Neuronal stem cell (in vitro differentiated cells): Measurements from ENCODE around the gene TSHZ2.

Experiments used
- DNase-seq: peaks from one replicate; pipeline ENCODE4 v3.0.0-alpha.2; 2013; ENCODE audit warnings: low spot score
- H2AFZ ChIP-seq: one replicate; pipeline ENCODE4 v1.6.1; 2013; ENCODE audit warnings: mild to moderate bottlenecking, low read length, inconsistent platforms
- H2AK5ac ChIP-seq: 2 replicates; pipeline ENCODE4 v1.6.1; 2013; ENCODE audit warnings: low read depth, mild to moderate bottlenecking, inconsistent platforms, low read length, moderate library complexity, mixed read lengths
- H2BK120ac ChIP-seq: 2 replicates; pipeline ENCODE4 v1.6.1; 2013; ENCODE audit warnings: low read depth, mild to moderate bottlenecking, inconsistent platforms, low read length, moderate library complexity, mixed read lengths
- H2BK12ac ChIP-seq: one replicate; pipeline ENCODE4 v1.6.1; 2013; ENCODE audit warnings: low read length, inconsistent platforms
- H2BK15ac ChIP-seq: 2 replicates; pipeline ENCODE4 v1.6.1; 2013; ENCODE audit warnings: mild to moderate bottlenecking, low read length, inconsistent platforms, mixed read lengths
- H2BK5ac ChIP-seq: one replicate; pipeline ENCODE4 v1.6.1; 2013; ENCODE audit warnings: inconsistent platforms, mild to moderate bottlenecking, low read length, moderate library complexity
- H3K14ac ChIP-seq: one replicate; pipeline ENCODE4 v1.6.1; 2013; ENCODE audit warnings: low read length, inconsistent platforms
- H3K18ac ChIP-seq: 2 replicates; pipeline ENCODE4 v1.6.1; 2013; ENCODE audit warnings: low read length, inconsistent platforms
- H3K23ac ChIP-seq: 2 replicates; pipeline ENCODE4 v1.6.1; 2013; ENCODE audit warnings: low read depth, mild to moderate bottlenecking, mixed read lengths, low read length, inconsistent platforms; ENCODE audit not compliant: poor library complexity
- H3K27ac ChIP-seq: replicated peaks from 3 replicates; pipeline ENCODE4 v1.5.1; 2013; ENCODE audit warnings: low read length, inconsistent platforms
- H3K27me3 ChIP-seq, 3 experiments: 2 replicates each; pipeline ENCODE4 v1.6.1; 2013; ENCODE audit warnings: low read length in 3 of 3, mild to moderate bottlenecking in 2 of 3, inconsistent platforms in 1 of 3, low read depth in 1 of 3, mixed read lengths in 1 of 3, moderate library complexity in 1 of 3; ENCODE audit not compliant: control insufficient read depth in 3 of 3, insufficient read depth in 3 of 3
- H3K36me3 ChIP-seq, 2 donors: replicated peaks in 1 of 2; 2 replicates each; pipeline ENCODE4 v1.6.1; 2013; ENCODE audit warnings: low read length in 2 of 2; ENCODE audit not compliant: control insufficient read depth in 2 of 2, insufficient read depth in 2 of 2
- H3K4ac ChIP-seq: 2 replicates; pipeline ENCODE4 v1.6.1; 2013; ENCODE audit warnings: inconsistent platforms, mild to moderate bottlenecking, low read length, moderate library complexity
- H3K4me1 ChIP-seq, 2 donors: 1 replicate in 1 of 2; 2 replicates in 1 of 2; pipeline ENCODE4 v1.6.1; 2013; ENCODE audit warnings: low read length in 2 of 2, low read depth in 1 of 2; ENCODE audit not compliant: control insufficient read depth in 2 of 2, insufficient read depth in 1 of 2
- H3K4me2 ChIP-seq: one replicate; pipeline ENCODE4 v1.6.1; 2013; ENCODE audit warnings: mild to moderate bottlenecking, low read length, inconsistent platforms; ENCODE audit not compliant: insufficient read depth, poor library complexity, severe bottlenecking
- H3K4me3 ChIP-seq, 2 donors: 2 replicates each; pipeline ENCODE4 v1.5.1; 2013; ENCODE audit warnings: low read length in 2 of 2, mild to moderate bottlenecking in 2 of 2, inconsistent platforms in 1 of 2, moderate library complexity in 1 of 2
- H3K79me1 ChIP-seq: one replicate; pipeline ENCODE4 v1.6.1; 2013; ENCODE audit warnings: low read depth, mild to moderate bottlenecking, inconsistent platforms, low read length, moderate library complexity
- H3K9ac ChIP-seq: one replicate; pipeline ENCODE4 v1.6.1; 2013; ENCODE audit warnings: mild to moderate bottlenecking, low read depth, low read length, inconsistent platforms; ENCODE audit not compliant: poor library complexity
- H3K9me3 ChIP-seq, 2 donors: replicated peaks in 1 of 2; 2 replicates each; pipeline versions ENCODE3 to v1.6.1; 2013; ENCODE audit warnings: low read length in 2 of 2, mild to moderate bottlenecking in 2 of 2, inconsistent platforms in 1 of 2, low read depth in 1 of 2, mixed read lengths in 1 of 2, moderate library complexity in 1 of 2; ENCODE audit not compliant: control insufficient read depth in 2 of 2, insufficient read depth in 1 of 2
- H4K8ac ChIP-seq: one replicate; pipeline ENCODE4 v1.6.1; 2013; ENCODE audit warnings: low read depth, mild to moderate bottlenecking, inconsistent platforms, low read length, moderate library complexity
- H4K91ac ChIP-seq: one replicate; pipeline ENCODE4 v1.6.1; 2013; ENCODE audit warnings: low read length, low read depth, mild to moderate bottlenecking, inconsistent platforms; ENCODE audit not compliant: poor library complexity
- whole genome bisulfite sequencing, 2 donors: extraction: QIAGEN DNeasy Blood & Tissue Kit; methylation state at CpG; one replicate each; pipeline ENCODE4 v1.1.7; 2013; ENCODE audit warnings: missing lambda C conversion rate in 2 of 2, mixed read lengths in 1 of 2; ENCODE audit not compliant: insufficient read length in 2 of 2, insufficient replicate concordance in 1 of 2; ENCODE audit errors: extremely low coverage in 2 of 2; 5-methylcytosine and 5-hydroxymethylcytosine counted together

TSHZ2 gene

GRCh38 chr20:53020376-53020775, 48.2 kb downstream of the TSHZ2 start:
- no peak overlapping the region for H3K27ac ChIP-seq
- H3K4me1 ChIP-seq = no peaks in the 10 kb centered on the region
- no peak overlapping the region for H3K23ac ChIP-seq
- no CpG with 5 or more reads among the region's 4 CpGs for WGBS, 2 donors
- no peaks in the 10 kb centered on the region for H3K27me3 ChIP-seq
- no peak overlapping the region for H3K4me2 ChIP-seq
- no peak overlapping the region for H2AFZ ChIP-seq
- no peak overlapping the region for H3K18ac ChIP-seq
- no peak overlapping the region for H3K9ac ChIP-seq
- no peak overlapping the region for H2AK5ac ChIP-seq
- H3K36me3 ChIP-seq = no peaks in the 10 kb centered on the region
- H4K8ac ChIP-seq = no peak overlapping the region
- no peak overlapping the region for H4K91ac ChIP-seq
- no peak overlapping the region for H2BK12ac ChIP-seq
- H2BK120ac ChIP-seq = no peak overlapping the region
- no peak overlapping the region for H3K4me3 ChIP-seq
- DNase-seq = no peak
- H3K4ac ChIP-seq = no peak overlapping the region
- no peak overlapping the region for H2BK15ac ChIP-seq
- H3K9me3 ChIP-seq = no peaks in the 10 kb centered on the region
- H2BK5ac ChIP-seq = no peak overlapping the region
- no peak overlapping the region for H3K14ac ChIP-seq
- H3K79me1 ChIP-seq = no peaks in the 10 kb centered on the region

GRCh38 chr20:53020834-53021233, 48.7 kb downstream of the TSHZ2 start:
- no peak for DNase-seq
- Histone ChIP-seq H2BK120ac (no peak overlapping the region), H2AFZ (no peak overlapping the region), H3K18ac (no peak overlapping the region), H3K4ac (no peak overlapping the region), H3K79me1 (no peaks in the 10 kb centered on the region), H3K23ac (no peak overlapping the region), H3K9ac (no peak overlapping the region), H3K4me2 (no peak overlapping the region), H3K27ac (no peak overlapping the region), H3K9me3 (no peaks in the 10 kb centered on the region), H2BK12ac (no peak overlapping the region), H2BK15ac (no peak overlapping the region), H2BK5ac (no peak overlapping the region), H3K14ac (no peak overlapping the region), H3K4me1 (no peaks in the 10 kb centered on the region), H3K36me3 (no peaks in the 10 kb centered on the region), H3K4me3 (no peak overlapping the region), H3K27me3 (no peaks in the 10 kb centered on the region), H2AK5ac (no peak overlapping the region), H4K91ac (no peak overlapping the region), H4K8ac (no peak overlapping the region)
- no CpG with 5 or more reads among the region's 2 CpGs for WGBS, 2 donors

GRCh38 chr20:53021934-53022333, 49.8 kb downstream of the TSHZ2 start:
- H3K4me3 ChIP-seq = no peak overlapping the region
- no peak overlapping the region for H3K4ac ChIP-seq
- no peak overlapping the region for H3K9ac ChIP-seq
- no peaks in the 10 kb centered on the region for H3K9me3 ChIP-seq
- H3K14ac ChIP-seq = no peak overlapping the region
- no peak overlapping the region for H3K23ac ChIP-seq
- no peak overlapping the region for H2AK5ac ChIP-seq
- no peak overlapping the region for H2AFZ ChIP-seq
- no peak overlapping the region for H3K18ac ChIP-seq
- H3K4me2 ChIP-seq = no peak overlapping the region
- H2BK12ac ChIP-seq = no peak overlapping the region
- H3K27ac ChIP-seq = no peak overlapping the region
- DNase-seq = no peak
- no peaks in the 10 kb centered on the region for H3K36me3 ChIP-seq
- H4K91ac ChIP-seq = no peak overlapping the region
- H4K8ac ChIP-seq = no peak overlapping the region
- no peak overlapping the region for H2BK15ac ChIP-seq
- H2BK5ac ChIP-seq = no peak overlapping the region
- no peaks in the 10 kb centered on the region for H3K79me1 ChIP-seq
- H3K27me3 ChIP-seq = no peaks in the 10 kb centered on the region
- no peak overlapping the region for H2BK120ac ChIP-seq
- H3K4me1 ChIP-seq = no peaks in the 10 kb centered on the region
- no CpG with 5 or more reads among the region's 3 CpGs for WGBS, 2 donors

GRCh38 chr20:53023732-53024520, 51.8 kb downstream of the TSHZ2 start:
- DNase-seq = no peak
- H3K36me3 ChIP-seq = no peaks in the 10 kb centered on the region
- no peak overlapping the region for H3K4me3 ChIP-seq
- no peak overlapping the region for H4K8ac ChIP-seq
- no peaks in the 10 kb centered on the region for H3K27me3 ChIP-seq
- H3K23ac ChIP-seq = no peak overlapping the region
- no peak overlapping the region for H2BK12ac ChIP-seq
- no peak overlapping the region for H3K14ac ChIP-seq
- H3K4ac ChIP-seq = no peak overlapping the region
- no peaks in the 10 kb centered on the region for H3K9me3 ChIP-seq
- H2BK5ac ChIP-seq = no peak overlapping the region
- no peak overlapping the region for H4K91ac ChIP-seq
- peaks cover 0 to 6% of the 10 kb centered on the region in 2 donors for H3K4me1 ChIP-seq
- WGBS, 2 donors = no CpG with 5 or more reads among the region's 5 CpGs
- no peak overlapping the region for H3K4me2 ChIP-seq
- no peak overlapping the region for H2BK15ac ChIP-seq
- H3K79me1 ChIP-seq = no peaks in the 10 kb centered on the region
- no peak overlapping the region for H2AFZ ChIP-seq
- H3K9ac ChIP-seq = no peak overlapping the region
- no peak overlapping the region for H3K18ac ChIP-seq
- no peak overlapping the region for H3K27ac ChIP-seq
- no peak overlapping the region for H2AK5ac ChIP-seq
- no peak overlapping the region for H2BK120ac ChIP-seq
